Measurements from ENCODE around the gene PIP4K2A.

Gene PIP4K2A

DNA sequence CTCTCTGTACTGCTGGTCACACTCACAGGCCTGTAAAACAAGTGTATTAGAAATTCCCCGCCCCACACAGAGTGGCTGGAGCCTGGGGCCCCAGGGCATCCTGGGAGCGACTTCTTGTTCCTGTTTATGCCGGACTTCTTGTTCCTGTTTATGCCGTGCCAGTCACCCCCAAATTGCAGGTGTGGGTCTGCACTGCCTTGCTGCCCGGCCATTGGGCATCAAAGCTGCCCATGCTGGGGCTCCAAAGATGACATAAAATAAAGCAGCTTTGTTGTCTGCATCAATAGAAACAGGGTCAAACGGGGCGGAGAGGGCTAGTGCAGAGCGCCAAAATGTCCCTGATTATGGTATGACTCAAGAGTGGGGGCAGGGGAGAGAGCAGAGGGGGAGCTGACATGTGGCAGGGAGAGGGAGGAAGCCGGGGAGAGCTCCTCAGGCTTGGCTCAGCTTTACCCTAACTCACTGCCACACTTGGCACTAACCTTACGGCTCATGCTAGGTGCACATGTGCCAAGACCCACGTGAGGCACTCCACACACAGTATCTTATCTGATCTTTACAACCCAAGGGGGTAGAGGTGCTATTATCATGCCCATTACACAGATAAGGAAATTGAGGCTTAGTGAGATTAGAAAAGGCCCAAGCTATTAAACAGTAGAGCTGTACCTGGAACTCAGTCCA lies 98.4 kb downstream of the PIP4K2A start:
- DNase-seq: no peak

DNA sequence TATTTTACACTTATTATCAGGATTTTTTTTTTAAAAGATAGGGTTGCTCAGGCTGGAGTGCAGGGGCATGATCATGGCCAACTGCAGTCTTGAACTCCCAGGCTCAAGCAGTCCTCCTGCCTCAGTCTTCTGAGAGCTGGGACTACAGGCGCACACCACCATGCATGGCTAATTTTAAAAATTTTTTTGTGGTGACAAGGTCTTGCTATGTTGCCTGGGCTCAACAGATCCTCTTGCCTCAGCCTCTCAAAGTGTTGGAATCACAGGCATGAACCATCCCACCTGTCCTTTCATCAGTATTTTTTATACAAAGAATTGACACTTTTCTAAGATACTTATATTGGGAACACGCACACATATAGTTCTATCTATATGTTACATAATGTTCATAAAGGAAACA lies 99.3 kb downstream of the PIP4K2A start:
- DNase-seq: no peak

DNA sequence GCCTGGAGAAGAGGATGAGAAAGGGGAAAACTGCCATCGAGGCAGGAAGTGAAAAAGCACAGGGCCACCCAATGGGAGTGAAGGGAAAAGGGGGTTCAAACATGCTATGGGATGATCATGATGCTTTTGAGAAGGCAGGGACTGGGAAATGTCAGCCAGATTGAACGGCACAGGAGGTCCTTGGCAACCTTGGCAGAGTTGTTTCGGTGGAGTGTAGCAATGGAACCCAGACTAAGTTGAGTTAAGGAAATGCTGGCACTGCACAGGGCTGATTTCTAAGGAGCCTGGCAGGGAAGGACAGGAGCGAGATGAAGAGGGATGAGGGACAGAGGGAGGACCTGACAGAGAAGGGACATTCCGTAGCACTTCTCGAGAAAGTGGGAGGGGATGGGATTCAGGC lies 101.4 kb downstream of the PIP4K2A start:
- DNase-seq: no peak

DNA sequence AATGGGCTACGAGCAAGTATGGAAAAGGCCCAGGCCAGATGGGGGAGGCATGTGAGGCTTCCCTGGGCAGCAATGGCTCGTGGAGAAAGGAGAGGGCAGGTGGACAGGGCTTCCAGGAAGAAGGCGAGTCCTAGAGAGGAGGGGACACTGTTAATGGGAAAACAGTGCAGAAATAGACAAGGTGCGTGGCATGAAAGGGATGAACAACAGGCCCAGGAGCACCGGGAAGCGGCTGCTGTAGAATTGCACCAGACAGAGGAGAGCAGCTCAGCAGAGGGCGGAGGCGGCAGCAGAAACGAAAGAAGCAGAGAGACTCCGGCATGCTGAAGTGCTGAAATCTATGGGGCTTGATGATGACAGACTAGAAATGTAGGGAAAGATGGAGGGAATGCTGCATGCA lies 102.1 kb downstream of the PIP4K2A start:
- DNase-seq: no peak

DNA sequence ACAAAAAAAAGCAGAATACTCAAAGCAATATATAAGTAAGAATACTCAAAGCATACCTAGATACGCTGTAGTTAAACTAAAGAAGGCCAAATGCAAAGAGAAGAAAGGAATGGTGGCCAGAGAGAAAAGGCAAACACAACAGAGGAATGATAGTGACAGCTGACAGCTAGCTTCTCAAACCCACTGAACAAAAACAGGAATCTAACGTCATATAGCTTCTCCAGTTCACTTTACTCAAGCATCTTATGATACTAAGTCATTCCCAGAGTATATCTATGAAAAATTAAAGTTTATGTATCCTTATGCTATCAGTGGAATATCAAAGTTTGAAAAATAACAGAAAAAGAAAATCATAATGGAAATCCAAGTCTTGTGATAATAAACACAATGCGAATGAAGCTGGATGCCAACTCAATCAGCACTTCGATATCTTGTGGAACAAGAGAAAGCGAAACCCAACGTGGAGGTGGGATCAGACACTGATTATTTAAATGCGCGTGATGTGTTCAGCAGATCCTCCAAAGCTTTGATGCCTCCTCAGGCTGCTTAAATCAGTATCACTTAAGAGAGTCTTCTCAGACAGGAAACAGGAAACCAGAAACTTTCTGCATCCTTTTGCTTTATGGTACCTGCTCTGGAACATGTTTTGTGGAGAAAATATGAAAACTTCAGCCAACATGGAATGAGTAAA lies 102.8 kb downstream of the PIP4K2A start:
- DNase-seq: no peak

DNA sequence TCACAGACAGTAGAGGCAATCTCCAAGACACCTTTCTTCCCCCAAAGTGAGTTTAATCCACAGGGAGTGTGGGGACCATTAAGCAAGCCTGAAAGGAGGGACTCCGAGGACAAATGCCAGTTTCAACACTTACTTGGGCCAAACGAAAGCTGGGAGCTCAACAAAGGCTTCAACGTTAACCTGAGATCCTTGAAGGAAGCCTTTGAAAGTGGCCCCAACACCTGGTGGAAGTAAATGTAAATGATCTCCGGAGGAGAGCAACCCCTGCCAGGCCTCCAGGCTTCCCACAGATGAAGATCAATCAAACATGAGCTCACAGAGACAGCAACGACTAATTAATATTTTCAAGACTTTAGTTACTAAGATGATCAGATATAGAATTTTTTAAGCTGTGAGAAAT lies 103.8 kb downstream of the PIP4K2A start:
- DNase-seq: no peak

DNA sequence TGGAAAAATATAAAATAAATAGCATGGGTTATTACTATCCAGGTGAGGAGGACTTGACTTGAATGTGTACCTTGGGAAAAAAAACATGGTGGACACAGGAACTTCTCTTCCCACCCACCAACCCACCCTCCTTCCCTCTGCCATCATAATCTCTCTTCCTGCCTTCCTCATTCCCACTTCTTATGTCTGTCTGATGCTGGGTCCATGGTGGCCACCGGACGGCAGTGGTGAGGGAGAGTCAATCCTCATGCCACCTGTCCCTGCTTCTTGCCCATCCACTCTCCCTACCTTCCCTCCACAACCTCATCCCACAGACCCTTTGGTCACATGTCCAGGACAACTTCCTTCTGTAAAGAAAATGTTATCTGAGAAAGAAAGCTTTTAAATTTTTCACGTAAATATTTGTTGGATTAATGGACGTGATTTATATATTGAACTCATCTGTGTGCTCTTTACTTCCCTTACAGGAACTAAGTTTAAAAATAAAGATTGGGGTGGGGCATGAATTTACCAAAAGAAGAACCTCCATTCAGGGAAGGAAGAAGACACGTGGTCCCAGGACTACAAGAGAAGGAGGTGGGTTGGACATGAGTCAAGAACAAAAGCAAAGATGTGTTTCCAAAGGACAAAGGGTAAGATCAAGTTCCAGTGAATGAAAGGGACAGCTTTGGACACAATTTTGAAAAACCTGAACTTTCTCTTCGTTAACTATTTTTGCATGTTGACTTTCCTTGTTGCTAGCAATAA lies 104.5 kb downstream of the PIP4K2A start:
- no peak for DNase-seq

DNA sequence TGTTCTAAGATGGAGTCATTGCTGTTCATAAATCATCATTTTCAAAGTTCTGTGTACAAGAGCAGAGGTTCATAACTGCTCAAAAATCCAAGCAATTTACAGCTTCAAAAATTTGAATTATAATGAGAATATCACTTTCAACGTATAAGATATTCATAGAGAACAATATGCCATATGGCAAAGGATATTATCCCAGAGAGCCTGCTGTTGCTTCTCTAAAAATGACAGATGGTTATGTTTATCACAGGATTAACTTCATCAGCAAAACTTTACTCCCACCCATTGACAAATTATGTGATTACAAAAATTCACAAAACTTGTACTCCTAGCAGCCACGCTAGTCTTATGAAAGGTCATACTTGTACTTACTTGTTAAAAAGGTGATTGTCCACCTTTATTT lies 105.1 kb downstream of the PIP4K2A start:
- no peak for DNase-seq

DNA sequence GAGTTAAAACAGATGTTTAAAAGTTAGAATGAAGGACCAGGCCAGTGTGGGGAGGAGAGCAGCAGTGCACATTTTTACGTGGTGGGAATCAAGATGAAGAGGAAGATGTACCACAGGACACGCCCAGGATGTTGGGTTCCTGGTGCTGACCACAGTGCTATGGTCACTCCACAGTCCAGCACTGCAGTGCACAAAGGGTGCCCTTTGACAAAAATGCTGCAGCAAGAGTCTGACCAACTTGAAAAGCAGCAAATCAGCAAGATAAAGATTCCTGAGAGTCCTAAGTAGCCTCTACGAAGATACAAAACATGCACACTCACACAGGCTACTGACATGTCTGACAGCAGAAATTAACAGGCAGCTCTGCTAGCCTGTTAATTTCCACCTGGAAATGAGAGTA lies 107.1 kb downstream of the PIP4K2A start:
- DNase-seq: no peak

DNA sequence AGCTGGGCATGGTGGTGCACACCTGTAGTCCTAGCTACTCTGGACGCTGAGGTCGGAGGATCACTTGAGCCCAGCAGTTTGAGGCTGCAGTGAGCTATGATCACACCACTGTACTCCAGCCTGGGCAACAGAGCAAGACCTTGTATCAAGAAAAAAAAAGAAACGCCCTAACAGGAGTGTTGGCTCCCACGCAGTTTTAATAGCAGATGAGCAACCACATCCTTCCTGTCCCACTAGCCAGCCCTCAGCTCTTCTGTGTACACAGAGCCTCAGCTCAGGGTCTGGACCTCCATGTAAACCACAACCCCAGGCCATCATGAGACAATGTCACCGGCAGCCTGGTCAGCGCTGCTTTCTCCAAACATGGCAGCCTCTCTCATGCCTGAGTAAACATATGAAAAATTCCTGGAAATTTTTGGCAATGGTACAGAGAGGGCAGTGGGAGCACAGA lies 108.2 kb downstream of the PIP4K2A start:
- no peak for DNase-seq

DNA sequence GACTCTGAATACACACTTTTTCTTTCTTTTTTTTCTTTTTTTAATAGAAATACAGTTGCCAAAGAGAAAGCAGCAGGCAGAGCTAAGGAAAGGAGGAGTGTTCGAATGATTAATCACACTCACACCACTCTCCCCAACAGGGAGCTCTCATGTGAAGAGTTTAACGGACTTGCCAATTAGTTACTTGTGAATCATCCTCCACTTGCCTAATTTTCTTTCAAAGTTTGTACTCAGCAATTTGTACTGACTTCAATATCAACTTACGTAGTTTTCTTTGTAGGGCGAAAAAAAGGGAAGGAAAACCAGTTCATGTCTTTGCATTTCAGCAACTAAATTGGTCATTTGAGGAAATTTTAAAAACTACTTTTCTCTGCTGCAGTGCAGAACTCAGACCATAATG lies 109.2 kb downstream of the PIP4K2A start:
- DNase-seq: no peak

DNA sequence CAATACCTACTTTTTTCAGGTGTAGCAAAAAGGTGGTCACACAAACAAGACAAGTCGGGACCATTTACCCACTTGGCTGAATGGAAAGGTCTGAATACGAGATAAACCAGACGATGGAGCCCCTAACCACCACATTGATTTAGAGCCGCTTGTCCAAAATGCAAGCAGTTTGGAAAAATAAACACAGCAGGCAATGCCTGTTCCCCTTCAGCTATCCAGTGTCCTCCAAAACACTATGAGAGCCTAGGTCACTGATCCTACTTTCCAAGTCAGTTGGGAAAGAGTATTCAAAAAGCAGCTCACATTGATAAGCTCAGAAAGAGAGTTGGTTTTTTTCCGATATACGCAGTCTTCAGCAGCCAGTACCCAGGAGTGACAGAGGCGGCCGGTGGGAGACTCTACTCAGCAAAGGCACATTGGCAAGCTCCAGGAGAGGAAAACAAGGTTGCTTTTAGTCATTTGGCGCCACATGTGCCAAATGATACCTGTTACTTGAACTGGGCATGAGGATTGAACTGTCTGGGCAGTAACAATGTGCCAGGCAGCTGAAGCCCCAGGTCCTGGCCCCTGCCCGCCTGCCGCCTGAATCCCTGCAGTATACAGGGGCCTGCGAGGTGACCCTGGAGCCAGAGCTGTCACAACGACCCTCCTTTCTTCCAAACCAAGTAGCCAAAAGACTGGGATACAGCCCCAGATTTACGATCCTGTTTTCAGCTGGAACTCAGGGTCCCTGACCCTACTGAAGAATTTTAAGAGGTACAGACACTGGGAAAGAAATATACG lies 109.8 kb downstream of the PIP4K2A start:
- no peak for DNase-seq

DNA sequence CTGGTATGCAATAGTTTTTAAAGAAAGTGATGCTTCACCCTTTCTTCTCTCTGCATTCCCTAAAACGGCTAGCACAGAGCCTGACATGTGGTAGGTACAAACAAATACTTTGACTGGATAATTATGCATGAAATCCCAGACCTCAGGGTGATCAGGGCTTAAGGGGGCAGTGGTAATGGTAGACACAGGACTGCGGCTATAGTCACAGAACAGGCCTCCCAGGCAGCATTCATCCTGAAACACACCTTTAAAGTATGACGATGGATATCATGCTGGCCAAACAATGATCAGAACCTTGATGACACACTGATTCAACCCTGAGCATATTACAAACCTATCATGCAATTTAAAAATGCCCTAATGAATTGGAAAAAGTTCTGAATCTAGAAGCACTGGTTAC lies 110.8 kb downstream of the PIP4K2A start:
- DNase-seq: no peak

DNA sequence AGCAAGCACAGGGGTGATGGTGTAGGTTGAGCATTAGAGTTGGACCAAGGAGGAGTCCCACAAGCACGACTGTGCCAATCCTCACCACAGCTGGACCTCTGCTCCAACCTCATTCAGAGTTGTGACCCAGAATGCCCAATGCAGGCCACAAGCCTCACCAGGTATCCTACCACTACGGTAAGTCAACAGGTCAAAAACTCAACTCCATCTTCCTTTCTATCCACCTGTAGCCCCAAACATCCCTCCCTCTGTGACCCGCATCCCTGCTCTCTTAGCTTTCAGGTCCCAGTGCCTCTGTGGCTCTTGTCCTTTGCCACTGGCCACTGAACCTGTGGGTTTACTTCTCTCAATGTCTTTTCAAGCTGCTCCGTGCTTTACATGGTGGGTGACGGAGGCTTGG lies 112.8 kb downstream of the PIP4K2A start:
- no peak for DNase-seq

DNA sequence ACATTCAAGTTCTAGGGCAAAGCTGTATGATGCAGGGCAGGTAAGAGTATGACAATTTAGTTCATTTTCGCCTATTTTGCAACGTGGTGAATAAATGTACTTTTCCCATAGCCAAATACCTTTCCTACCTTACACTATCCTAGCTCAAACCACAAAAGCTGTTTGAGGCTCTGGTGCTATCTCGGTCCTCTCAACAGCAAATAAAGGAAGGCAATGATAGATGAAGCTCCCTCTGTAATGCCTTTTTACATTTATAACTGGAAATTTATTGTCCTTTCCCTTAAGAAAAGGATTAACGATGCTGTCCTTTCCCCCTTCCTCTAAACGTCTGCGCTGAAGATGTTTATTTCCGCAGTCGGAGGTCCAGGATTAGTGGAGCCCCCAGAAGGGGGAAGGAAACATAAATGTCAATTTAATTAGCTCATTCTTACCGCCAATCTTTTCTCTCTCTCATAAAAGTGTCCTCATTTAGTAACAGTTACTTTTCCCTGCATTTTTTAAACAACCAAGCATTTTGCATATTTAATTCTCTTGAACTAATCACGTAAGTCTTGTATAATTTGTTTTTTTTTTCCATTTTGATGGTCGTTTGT lies 114.6 kb downstream of the PIP4K2A start:
- no peak for DNase-seq

DNA sequence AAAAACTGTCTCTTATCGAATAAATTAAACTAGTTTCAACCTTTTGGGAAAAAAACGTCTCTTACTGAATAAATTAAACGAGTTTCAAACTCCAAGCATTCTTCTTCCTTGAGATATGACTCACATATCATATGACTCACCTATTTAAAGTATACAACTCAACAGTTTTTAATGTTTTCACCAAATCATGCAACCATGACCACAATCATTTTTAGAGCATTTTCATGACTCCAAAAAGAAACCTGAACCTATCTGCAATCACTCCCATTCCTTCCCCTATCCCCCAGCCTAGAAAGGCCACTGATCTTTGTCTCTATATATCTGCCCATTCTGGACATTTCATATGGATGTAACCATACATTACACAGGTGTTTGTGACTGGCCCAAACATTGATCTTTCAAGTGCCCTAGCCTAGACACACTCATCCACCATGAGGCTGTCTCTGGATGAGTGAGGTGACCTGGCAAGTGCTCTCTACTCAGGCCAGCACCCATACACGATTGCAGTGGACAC lies 115.3 kb downstream of the PIP4K2A start:
- no peak for DNase-seq

DNA sequence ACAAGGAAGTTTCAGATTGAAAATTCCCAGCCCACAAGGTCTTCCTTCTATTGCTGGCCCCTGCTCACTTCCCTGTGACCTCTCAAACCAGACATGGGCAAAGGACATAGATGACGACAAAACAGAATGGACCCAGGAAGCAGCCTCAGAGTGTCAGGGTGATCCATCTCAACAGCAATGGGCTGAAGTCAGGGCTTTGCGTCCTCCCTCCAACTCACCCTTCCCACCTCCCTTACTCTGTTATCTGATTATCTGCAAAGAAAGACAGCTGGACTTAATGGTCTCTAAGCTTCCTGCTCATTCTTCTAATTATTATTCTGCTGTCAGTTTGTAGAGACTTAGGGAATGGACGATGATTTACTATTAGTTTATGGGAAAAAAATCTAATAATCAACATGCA lies 115.9 kb downstream of the PIP4K2A start:
- DNase-seq: no peak

DNA sequence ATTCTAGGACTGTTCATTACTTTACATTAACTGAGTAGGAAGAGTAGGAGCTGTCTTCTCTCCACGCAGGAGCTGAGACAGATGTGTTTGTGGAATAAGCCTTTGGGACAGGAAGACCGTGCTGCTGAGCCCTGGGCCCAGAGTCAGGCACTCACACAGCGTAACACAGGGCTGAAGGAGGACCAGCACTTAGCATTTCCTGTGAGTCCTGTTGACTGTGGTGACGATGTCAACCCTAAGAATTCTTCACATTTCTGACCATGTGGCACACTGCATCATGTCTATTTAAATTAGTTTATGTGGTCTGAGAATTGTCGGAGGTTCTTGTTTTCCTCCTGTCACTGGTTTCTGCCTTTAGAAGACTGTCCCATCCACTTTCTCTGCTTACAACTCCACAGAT lies 117.2 kb downstream of the PIP4K2A start:
- no peak for DNase-seq

DNA sequence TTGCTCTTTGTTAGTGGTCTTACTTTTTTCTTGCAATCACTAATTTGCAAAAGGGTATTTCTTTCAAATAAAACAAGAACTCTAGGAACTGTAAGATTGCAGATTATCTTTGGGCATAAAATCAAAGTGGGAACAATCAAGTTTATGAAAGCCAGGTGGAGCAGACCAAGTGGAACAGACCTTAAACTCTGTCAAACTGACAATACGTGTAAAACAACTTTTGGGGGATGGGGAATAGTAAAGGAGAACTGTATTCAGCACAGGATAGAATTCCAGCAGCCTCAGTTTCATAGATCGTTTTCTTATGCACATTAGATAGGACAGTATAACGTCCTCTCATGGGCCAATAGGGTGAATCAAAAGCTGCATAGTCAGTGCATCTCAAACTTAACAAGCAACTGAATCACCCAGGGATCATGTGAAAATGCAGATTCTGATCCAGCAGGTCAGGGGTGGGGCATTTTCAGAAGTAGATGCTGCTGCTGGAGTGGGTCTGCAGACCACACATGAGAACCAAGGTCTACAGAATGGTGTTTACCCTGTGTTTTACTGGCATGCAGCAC lies 120.7 kb downstream of the PIP4K2A start:
- DNase-seq: no peak

DNA sequence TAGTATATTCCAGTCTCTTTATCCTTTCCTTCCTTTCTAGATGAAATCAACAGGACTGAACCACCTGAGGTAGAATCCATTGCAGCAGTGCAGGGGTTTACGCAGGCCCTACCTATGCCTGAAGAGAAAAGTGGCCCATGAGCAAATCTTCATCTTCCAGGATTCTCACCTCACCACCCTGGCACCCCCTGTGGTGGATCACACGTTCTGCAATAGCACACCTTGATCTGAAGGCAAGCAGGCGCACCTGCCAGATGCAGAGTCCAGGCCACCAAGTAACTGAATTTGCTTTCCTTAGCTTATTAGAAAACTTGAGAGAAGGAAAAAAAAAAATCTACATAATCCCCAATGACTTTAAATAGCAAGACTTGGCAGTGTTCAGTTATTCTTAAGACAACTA lies 121.4 kb downstream of the PIP4K2A start:
- DNase-seq: no peak

DNA sequence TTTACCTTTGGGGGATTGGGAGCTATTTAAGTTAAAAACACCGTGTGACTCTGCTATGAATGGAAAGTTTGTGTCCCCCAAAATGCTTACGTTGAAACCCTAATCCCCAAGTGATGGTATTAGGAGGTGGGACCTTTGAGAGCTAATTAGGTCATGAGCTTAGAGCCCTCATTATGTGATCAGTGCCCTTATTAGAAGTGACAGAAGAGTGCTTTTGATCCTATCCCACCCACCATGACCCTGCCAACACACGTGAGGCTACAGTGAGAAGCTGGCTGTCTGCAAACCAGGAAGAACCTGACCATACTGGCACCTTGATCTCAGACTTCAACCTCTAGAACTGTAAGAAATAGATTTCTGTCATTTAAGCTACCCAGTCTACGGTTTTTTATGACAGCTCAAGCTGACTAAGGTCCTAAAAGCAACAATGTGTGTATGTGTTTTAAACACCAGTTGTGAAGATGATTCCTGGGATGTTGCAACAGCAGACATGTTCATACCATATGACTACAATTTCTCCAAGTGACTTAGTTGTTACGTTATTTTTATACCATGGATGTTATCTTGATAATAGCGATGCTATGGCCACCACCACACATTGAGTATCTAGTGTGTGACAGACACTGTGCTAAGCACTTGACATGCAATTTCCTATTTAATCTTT lies 124.4 kb downstream of the PIP4K2A start:
- DNase-seq: no peak

DNA sequence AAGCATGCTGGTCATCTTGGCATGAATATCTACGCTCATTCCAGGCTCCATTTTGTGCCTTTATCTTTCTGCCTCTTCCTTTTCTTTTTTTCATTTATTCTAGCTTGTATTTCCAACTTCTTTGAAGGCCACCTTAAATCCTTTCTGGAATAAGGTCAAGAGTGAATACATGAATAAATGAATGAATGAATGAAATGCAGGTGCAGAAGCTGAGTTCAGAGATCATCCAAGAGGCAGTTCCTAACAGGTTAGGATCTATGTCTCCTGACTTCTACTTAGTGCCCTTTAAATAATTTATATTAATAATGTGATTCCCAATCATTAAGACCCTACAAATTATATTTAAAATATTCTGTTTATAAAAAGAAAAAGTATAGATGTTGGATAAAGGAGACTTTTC lies 125.9 kb downstream of the PIP4K2A start:
- DNase-seq: no peak
